DLD1 (cell line): ENCODE data around the gene DCTN3.

Source experiments
- in situ Hi-C: cut with HindIII; loops from 2 replicates; pipeline ENCODE4 v1.10.0; 2017; ENCODE audit warnings: low sequenced_read_pairs

DCTN3 gene

DNA sequence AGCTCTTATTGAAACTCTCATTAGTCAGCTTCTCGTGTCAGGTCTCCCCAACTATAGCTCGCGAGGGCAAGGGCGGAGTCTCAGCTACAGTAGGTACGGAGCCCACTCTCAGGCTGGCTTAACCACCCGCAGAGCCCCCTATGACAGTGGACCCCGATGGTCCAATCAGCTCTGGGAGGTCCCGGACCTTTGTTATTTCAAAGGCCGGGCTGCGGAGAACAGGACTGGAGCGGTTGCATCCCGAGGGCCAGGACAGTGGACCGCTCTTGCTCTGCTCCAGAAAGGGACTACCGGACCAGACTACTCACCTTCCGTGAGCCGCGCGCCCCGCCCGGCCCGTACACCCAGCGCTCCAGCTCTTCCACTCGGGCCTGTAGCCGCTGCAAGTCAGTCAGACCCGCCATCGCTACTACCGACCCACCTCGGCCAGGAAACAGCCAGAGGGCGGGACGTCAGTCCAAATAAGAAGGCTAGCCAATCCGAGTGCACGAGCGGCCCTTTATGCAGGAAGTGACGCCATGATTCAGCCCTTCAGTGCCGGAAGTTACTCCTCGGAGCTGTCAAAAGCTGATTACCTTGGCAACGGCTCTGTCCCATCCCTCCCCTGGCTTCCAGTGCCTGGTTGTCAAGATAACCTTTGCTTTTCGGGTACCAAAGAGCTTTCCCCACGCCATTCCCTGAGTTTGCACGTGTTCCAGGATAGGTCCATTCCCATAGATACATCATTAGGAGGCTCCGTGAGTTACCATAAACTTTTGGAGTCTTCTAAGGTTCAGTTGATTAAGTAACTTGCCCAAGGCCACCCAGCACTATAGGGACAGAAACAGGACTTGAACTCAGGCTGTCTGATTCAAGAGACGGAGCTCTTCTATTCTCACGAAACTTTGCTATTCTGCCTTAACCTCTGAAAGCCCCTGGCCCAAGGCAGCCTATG, at the start of gene DCTN3:
Gene DCTN3, minus strand, starts transcription at position 435 of the 934 bp plus-strand sequence. Its CDS starts 31 bp downstream, at position 404.
- in situ Hi-C loops, result no loop called here

DNA sequence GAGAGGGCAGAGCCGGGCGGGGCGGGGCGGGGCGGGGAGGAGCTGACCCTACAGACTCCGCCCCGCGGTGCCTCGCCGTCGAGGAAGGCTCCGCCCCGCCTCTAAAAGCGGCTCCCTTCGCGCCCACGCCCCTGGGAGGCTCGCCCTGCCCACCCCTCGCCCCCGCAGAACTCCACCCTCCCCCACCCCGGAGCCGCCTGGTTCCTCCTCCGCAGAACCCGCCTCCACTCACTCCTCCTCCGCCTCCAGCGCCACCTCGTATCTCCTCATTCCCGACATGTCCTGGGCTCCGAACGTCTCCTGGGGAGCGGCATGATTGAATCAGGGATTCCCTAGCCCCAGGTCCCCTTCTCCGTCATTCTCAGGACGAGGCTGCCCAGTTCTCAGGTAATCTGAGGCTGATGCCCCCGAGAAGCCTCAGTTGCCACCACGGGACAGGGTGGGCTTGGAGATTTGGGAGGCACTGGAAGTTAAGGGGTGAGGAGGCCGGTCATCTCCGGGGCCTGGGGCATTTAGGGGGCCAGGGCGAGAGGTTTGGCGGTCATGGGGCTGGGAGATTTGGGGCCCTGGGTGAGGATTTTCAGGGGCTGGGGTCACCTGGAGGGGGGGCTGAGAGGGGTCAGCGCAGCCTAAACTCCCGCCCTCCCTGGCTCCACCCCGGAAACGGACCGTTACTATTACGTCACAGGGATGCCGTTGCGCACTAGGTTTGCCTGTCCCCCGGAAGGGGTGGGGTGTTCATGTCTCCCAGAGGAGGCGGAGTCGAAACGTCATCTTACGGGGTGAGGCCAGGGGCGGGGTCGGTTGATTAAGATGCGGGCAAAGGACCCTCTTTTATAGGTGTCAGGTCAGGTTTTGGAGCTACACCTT, 45.3 kb upstream of the DCTN3 start:
- in situ Hi-C loops, result no loop called here

DNA sequence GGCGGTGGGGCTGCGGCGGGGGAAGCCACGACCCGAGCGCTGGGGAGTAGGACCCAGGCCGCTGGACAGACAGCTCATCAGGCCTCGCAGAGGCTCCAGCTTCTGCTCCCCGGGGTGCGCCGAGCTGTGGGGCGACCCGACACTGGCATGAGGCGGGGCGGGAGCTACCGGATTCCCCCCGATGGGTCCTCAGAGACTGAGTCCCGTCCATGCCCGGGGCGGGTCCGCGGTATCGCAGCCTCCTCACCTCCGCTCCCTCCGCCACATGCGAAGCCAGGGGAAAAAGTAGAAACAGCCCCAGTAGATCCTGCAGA, 44.7 kb upstream of the DCTN3 start:
- in situ Hi-C loops, result no loop called here

DNA sequence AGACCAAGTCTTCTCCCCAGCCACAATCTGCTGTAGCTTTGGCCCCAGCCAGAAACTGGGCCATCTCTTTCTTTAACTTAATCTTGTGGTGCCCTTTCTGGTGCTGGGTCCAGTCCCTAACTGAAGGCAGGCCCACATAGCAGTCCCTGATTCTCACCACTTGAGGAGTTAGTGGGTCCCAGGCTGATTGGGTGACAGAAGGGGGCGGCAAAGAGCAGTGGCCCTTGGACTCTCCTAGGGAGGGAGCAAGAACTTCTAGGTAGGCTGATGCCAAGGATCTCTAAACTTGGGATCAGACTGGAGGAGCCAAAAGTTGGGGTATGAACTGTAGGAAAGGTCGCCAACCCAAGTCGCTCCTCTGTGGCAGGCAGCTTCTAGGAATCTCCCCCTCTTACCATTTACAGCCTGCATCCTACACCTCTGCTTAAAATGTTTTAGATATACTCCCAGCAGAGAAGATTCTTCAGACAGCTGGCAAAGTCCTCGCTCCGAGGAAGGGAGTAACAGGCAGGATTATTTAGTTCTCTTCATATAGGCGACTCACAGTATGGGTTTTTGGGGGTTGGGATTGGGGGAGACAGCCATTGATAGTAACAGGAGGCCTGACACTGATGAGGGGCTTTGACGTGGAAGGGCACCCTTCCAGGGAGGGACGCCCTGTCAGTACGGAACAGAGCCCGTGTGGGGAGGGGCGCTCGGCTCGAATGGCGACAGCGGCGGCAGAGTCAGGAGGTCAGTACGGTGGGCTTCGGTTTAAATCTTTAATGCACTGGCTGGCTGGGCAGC, 44.2 kb upstream of the DCTN3 start:
- in situ Hi-C loops, result no loop called here

DNA sequence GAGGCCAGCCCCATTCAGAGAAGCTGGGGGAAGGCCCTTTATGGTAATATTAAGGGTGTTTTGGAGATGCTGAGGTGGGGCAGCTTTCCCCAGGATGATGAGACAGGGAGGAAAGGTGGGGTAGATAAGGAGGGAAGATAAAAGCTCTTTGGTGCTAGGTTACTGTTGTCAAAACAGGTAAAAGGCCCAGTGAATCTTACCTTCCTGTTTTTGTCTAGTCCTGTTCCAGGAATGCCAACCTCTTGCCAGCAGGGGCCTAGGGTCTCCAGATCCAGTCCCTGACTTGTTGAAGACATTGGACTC, 43.0 kb upstream of the DCTN3 start:
- in situ Hi-C loops, result no loop called here

DNA sequence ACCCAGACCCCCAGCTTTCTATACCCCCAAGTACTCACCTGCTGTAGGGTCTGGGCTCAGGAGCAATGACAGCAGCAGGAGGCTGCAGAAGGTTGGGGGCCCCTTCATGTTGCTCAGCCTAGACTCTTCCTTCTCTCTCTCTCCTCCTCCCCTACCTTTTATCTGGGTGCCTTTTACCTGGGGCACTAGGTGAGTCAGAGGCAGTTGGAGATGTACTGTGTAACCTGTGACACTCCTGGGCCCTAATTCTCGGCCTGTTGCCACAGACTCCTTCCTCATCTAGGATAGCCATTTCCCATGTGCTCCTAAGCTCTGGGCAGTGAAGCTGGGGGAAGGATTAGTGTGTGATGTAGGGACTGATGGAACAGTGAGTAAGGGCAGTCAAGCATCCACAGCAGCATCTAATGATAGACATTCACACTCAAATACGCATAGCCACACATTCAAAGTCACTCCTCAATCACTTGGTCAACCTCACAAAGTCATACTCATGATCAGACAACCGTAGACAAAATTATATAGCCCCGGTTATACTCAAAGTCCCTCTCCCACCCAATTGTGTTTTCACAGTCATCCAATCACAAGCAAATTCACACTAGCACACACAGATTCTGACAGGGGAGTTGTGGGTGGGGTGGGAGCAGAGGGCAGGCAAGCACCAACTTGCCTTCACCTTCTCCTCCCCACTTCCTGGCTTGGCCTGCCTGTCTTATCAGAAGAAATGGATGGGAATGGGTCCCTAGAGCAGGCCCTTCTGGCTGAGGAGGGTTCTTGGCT, 42.4 kb upstream of the DCTN3 start, which contains the start of gene CCL27:
Gene CCL27, minus strand, starts transcription at position 132 of the 777 bp plus-strand sequence. Its CDS starts 24 bp downstream, at position 108.
- in situ Hi-C loops, result no loop called here

DNA sequence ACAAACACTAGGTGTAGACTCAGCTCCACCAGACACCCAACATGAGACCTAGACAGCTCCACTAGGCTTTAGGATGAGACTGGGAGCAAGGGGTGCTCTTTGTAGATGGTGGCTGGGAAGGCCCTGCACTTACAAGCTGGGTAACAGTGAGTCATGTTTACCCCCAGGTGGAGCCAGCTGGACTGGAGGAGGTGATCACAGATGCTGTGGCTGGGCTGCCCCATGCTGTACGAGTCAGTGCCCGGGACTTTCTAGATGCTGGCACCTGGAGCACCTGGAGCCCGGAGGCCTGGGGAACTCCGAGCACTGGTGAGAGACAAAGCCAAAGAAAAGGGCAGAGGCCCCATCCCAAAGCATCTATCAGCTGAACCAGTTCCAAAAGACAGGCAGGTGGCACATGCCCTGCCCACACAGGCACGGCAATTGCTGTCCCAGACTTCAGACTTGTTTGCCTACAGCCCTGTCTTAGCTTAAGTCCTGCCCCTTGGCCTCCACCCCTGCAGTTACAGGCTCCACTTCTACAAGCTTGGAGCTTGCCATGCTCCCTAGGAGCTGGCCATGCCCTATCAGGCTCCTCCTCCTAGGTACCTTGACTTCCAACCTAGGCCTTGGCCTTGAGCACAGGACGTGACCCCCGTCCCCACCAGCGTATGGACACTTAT, 39.4 kb upstream of the DCTN3 start:
- in situ Hi-C loops, result no loop called here

DNA sequence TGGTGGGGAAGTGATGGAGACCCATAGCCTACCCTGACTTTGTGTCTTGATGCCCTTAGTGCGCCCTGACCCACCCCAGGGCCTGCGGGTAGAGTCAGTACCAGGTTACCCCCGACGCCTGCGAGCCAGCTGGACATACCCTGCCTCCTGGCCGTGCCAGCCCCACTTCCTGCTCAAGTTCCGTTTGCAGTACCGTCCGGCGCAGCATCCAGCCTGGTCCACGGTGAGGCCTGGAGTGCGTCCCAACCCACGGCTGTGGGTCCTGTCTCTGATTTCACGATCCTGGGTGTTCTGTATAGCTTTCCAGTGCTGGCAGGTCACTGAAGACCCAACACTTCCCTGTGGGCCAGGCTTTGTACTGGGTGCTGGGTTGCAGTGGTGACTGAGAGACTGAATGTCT, 38.2 kb upstream of the DCTN3 start:
- in situ Hi-C loops, result no loop called here

DNA sequence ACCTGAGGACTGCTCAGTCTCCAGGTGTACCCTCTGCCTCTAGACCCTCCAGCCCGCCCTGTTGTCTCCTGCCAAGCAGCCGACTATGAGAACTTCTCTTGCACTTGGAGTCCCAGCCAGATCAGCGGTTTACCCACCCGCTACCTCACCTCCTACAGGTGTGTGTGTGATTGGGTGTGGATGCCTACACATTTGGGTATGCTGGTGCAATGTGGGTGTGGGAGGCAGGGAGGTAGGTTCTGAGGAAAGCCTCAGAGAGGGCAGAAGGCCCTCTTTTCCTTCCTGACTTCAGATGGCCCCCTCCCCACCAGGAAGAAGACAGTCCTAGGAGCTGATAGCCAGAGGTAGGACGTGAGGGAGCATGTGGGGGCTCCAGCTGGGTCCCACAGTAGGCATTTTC, 36.7 kb upstream of the DCTN3 start:
- in situ Hi-C loops, result no loop called here

DNA sequence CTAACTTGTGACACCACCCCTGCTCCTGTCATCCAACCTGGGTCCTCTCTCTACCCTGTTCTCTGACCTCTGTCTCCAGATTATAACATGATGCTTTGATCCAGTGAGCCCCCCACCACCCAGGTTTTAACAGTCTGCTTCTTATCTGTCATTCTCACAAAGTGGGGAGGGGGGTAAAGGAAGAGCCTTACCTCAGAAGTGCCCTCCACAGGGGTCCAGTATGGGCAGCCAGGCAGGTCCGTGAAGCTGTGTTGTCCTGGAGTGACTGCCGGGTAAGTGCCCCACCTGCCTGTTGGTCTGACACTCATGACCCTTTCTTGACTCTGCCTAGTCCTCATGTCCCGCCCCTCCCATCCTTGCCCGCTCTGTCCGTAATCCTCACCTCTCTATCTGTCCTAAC, 35.1 kb upstream of the DCTN3 start:
- in situ Hi-C loops, result no loop called here

DNA sequence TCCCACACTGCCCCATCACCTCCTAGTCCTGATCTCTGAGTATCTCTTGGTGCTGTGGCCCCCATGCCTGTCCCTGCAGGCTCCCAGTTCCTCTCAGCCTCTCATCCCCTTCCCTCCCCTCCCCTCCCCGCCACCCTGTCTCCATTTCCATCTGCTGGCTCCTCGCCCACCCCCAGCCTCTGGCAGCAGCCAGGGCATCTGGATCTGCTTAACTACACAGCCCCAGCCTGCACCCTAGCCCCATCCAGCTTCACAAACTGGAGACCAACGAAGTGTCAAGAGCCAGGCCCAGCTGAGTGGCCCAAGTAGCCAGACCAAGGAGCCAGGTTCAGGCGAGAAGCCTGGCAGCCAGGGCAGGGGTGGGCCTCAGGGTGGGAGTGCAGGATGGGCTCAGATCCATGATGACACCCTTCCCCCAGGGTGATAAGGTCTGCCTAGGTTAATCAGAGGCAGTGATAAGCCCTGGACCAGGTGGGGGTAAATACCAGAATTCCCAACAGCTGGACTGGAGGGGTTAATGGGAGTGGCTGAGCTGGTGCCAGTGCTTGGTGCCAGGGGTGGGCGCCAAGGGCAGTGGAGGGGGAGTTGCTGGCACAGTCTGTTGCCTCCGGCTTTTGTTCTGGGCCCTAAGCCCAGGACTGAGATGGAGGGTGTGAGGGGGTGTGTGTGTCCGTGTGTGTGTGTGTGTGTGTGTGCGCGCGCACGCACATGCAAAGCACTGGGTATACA, 34.2 kb upstream of the DCTN3 start:
- in situ Hi-C loops, result no loop called here

DNA sequence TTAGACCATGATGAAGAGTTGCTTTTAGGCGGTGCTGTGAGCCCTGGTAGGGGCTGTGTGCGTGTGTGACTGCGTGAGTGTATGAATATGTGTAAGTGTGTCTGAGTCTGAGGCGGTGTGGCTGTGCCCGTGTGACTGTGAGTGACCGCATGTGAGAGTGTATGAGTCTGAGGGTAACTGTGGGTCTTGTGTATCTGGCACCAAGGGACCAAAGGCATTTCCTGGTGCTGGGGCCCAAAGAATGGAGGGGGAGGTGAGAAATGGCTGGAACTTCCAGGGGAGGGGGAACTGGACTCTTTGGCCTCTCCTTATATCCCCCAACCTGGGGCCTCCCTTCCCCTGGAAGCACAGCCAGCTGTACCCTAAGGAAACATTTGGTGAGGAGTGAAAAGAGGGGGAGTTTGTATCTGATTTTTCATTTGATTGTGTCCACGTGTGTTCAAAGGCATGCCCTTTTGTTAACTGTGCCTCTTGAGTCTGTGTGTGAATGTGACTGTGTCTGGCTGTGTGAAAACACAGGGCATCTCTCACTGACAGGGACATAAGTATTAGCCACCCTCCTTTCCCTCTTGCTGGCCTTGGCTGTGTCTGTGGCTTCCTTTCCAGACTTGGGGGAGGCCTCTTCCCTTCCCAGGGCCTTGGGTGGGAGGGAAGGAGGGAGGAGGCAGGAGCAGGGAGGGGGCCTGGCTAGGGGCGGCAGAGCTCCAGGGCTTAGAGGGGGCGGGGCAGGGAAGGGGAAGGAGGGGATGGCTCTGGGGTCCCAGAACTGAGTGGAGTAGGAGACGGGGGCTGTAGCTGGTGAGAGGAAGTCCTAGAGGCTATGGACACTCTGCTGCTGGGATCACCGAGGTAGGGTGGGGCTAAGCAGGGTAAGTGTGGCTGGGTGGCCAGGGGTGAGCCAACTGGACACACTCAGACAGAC, 33.1 kb upstream of the DCTN3 start:
- in situ Hi-C loops, result no loop called here

DNA sequence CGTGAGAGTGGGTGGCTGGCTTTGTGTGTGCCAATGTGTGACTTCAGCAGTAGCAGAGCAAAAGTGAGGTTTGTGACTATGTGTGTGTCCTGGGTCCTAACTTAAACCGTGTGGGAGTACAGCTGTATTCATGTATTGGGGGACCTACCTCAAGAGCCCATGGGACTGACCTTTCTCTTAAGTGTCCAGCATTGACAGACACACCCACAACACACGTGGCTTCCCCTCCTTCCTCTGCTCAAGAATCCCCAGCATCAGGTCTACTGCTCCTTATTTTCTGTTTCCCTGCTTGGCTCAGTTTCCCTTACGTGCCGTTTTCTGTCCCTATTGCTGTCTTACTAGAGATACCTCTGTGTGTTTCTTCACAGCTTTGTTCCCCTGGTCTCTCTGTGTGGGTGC, 32.3 kb upstream of the DCTN3 start:
- in situ Hi-C loops, result no loop called here

DNA sequence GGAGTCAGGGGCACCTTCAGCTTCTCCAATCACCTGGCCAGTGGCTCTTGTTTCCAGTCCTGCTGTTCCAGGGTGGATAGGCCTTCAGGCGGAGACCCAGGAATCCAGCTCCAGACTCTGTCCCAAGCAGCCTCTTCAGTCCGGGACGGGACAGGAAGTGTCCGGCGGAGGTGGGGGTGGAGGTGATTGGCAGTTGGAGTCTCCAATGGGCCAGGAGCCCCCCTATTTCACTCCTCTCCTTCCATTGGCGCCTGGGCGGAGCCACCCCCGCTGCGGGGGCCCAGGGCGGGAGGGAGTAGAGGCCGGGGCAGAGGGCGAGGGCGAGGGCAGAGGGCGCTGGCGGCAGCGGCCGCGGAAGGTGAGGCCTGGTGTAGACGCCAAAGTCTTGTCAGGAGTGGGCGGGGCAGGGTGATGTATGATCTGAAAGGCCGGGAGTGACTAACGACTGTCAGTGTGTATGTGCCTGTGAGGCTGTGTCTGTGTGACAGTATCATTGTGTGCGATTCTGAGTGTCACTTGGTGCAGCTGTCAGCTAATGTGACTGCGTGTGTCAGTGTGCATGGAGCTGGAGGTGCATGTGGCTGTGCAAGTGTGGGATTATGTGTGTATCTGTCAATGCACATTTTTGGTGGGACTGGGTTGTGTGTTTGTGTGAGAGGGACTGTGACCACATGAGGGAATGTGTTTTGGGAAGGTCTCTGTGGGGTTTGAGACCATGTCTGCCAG, 31.7 kb upstream of the DCTN3 start, which contains the start of gene IL11RA:
Gene IL11RA, plus strand, starts transcription at position 310 of the 726 bp plus-strand sequence. CDS start 3,033 bp downstream, outside the sequence.
- in situ Hi-C loops, result no loop called here

DNA sequence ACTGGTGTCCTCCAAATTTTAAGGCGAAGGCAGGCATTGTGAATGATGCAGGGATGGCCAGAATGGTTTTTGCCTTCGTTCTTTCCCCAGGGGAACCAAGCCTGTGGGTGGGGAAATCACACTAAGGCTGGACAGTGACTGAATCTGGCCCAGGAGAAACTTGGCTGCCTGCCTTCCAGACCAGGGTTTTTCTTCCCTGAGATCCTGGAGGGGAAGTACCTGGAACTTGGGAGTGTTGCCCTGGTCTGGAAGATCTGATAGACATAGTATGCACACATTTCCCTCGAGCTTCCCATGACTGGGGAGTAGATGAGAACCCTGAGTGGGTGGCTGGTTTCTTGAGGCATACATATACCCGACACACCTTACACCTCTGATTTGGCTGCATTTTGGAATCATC, 31.0 kb upstream of the DCTN3 start:
- in situ Hi-C loops, result no loop called here

DNA sequence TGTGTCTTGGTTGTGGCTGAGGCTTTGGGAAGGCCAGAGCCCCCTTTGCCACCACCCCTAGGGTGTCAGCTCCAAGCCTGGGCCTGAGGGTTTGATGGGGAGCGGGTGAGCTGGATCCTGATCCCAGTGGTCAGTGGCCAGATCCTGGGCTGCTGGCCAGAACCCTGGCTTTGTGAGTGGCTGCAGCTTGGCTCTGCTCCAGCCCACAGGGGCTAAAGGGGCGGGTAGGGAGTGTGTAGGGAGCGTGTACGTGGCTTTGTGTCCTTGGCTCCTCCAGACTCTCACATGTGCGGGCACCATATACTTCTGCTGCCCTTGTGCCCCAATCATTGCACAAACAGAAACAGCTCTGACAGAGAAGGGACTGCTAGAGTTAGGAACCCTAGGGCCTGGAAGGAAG, 30.5 kb upstream of the DCTN3 start:
- in situ Hi-C loops, result no loop called here

DNA sequence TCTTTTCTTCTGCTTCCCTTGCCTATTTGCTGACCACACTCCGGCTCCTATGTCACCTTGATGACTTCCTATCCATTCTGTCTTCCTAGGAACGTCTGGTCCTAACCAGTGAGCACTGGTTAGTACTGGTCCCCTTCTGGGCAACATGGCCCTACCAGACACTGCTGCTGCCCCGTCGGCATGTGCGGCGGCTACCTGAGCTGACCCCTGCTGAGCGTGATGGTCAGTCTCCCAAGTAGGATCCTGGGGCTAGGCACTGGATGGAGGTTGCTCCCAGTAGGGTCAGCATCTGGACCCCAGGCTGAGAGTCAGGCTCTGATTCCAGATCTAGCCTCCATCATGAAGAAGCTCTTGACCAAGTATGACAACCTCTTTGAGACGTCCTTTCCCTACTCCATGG, 28.4 kb upstream of the DCTN3 start:
- in situ Hi-C loops, result no loop called here
